UCSD-AML1 (cell line): ENCODE results near the gene GNAT2.
"Not testable (repeated sequence)": the region's sequence is repeated elsewhere in the genome, so short reads cannot be mapped to it uniquely, and the experiment has no call there.

ENCODE experiments used
- DNase-seq: peaks from one replicate; lab custom pipeline; 2025; ENCODE audit not compliant: unreplicated experiment; lab: John Stamatoyannopoulos, UW

GNAT2 gene

DNA sequence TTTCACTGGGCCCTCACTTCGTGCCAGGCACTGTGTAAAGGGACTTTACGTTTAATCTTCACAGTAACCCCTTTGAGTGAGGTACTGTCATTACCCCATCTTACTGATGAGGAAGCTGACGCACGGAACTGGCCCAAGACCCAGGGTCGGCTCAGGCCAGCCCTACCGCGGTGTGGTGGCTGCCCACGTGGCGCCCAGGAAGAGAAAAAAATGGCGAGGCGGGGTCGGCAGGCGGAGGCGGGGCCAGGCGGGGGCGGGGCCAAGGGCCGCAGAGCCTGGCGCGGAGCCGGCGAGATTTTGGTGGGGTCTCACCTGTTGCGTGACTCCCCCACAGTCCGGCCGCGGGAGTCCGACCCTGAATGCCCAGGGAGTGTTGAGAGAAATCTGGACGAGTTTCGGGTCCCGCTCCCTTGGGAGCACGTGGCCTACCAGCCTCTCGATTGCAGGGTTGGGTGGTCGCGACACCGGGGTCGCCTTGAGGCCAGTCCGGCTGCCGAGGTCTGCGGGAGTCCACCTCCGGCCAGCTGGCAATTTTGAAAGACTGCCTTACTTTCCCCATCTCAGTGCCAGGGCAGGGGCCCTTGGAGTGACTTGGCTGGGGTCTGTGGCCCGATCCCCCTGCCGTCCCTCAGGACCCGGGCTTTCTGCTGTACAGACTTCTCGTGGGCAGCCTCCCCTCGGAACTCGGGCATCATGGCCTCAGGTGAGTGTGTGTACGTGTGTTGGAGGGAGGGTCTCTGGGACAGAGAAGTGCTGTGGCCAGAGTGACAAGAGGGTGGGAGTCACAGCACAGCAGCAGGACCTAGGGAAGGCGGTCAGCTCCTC lies at the start of gene GNAT2, which contains the start of gene AMPD2:
Gene GNAT2, minus strand, starts transcription at position 41 of the 825 bp plus-strand sequence. CDS start 6,746 bp downstream, outside the sequence.
Gene AMPD2, plus strand, starts transcription at position 262 of the 825 bp plus-strand sequence. CDS start 1,339 bp downstream, outside the sequence.
- DNase-seq: peak; percentile 81

DNA sequence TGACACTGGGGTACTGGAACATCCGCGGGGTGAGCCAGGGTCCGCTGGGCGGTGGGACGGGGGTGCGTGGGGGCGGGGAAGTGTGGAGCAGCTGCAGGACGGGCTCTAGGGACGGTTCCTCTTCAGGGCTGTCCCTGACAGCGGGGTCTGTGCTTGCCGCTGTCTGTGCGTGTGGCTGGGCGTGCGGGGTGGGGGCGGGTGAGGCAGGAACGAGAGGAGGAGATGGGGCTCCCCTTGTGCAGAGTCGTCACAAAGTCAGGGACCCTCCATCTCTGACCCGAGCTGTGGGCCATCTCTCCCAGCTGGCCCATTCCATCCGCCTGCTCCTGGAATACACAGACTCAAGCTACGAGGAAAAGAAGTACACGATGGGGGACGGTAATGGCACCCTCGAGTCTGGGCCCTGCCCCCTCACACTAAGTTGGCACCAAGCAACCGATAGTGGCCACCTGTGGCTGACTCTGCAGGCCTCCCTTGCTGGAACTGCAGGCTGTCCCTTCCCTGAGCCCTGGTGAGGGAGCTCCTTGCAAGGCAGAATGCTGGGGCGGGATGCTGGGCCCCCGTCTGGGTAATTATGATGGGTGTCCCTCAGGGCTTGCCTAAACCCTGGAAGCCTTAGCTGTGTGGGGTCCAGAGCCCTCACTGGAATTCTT lies 48.8 kb upstream of the GNAT2 start:
- no peak for DNase-seq

GRCh38 chr1:109667452-109668122 lies 48.2 kb upstream of the GNAT2 start, which contains the start of gene GSTM2:
Gene GSTM2 (plus strand): TSS chr1:109668057. CDS start chr1:109668116, 59 bp downstream.
- DNase-seq: no peak

- DNase-seq: no peak
Observed at GRCh38 chr1:109664671-109665070, 45.3 kb upstream of the GNAT2 start.

DNA sequence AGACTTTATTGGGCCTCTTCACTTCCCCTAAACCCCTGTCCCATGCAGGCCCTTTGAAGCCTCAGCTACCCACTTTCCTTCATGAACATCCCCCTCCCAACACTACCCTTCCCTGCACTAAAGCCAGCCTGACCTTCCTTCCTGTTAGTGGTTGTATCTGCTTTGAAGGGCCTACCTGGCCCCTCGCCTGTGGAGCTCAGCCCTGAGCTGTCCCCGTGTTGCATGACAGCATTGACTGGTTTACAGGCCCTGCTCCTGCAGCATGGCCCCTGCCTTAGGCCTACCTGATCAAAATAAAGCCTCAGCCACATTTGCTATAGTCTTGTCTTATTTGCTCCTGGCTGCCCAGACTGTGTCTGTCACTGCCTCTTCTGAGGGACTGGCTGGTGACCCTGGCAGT lies 42.0 kb upstream of the GNAT2 start:
- no peak for DNase-seq

GRCh38 chr1:109660691-109661026 lies 41.2 kb upstream of the GNAT2 start:
- DNase-seq: not testable (repeated sequence)

- DNase-seq: peak; percentile 35
Observed at GRCh38 chr1:109659997-109660690, 40.7 kb upstream of the GNAT2 start.

- no peak for DNase-seq
Observed at GRCh38 chr1:109659145-109659544, 39.7 kb upstream of the GNAT2 start.

- no peak for DNase-seq
Observed at GRCh38 chr1:109658533-109659042, 39.2 kb upstream of the GNAT2 start.

- no peak for DNase-seq
Observed at GRCh38 chr1:109657970-109658369, 38.6 kb upstream of the GNAT2 start.

DNA sequence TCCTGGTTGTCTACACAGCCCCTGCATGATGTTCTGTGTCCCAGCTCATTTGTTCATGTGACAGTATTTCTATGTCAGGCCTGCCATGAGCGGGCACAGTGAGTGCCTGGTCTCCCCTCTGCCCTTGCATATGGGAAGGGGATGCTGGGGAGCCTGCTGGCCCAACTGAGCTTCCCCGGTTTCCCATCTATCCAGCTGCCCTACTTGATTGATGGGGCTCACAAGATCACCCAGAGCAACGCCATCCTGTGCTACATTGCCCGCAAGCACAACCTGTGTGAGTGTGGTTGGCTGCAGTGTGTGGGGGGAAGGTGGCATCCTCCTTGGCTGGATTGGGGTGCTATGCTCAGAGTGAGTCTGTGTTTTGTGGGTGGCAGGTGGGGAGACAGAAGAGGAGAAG lies 38.0 kb upstream of the GNAT2 start:
- no peak for DNase-seq

DNA sequence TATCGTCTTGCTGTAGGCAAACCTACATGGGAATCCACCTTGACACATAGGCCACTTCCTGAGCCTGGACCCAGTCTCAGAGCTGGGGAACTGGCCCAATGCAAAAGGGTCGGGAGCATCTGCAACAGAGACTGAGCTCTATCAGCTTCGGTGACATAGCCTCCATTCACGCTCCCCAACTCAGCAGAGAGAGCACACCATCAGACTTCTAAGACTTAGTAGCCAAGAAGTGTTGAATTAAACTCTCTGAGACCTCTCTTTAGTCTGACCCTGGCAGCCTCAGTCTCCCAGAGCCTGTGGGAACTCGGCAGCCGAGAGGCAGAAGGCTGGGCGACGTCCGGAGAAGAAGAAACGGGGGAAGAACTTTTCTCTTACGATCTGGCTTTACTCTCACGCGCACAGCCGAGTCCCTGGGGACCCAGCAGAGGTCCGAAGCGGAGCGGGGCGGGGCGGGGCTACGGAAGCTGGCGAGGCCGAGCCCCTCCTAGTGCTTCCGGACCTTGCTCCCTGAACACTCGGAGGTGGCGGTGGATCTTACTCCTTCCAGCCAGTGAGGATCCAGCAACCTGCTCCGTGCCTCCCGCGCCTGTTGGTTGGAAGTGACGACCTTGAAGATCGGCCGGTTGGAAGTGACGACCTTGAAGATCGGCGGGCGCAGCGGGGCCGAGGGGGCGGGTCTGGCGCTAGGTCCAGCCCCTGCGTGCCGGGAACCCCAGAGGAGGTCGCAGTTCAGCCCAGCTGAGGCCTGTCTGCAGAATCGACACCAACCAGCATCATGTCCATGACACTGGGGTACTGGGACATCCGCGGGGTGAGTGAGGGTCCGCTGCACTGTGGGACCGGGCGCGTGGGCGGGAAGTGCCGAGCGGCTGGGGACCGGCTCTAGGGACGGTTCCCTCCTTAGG lies 36.5 kb upstream of the GNAT2 start, which contains the start of gene GSTM4:
Gene GSTM4, plus strand, starts transcription at position 485 of the 905 bp plus-strand sequence. Its CDS starts 291 bp downstream, at position 776.
- DNase-seq: peak; percentile 72

DNA sequence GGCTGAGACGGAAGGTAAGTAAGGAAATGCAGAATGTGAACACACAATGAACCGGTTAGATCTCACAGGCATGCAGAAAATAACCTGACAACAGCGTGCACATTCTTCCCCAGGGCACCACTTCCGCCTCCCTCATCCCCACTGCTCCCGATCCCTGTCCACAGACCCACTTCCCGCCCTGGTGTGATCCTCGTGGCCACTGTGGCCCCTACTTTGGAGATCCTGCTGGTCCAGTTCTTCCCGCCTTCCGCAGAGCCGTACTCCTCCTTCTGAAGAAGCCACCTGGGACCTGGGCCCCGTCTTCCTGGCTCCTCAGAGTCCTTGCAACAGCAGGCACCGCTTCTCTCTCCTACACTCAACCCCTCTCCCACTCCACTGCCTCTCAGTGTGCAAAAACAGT lies 35.1 kb upstream of the GNAT2 start:
- no peak for DNase-seq

GRCh38 chr1:109653306-109653705 lies 33.9 kb upstream of the GNAT2 start:
- DNase-seq: no peak

GRCh38 chr1:109652402-109652801 lies 33.0 kb upstream of the GNAT2 start:
- DNase-seq: no peak

DNA sequence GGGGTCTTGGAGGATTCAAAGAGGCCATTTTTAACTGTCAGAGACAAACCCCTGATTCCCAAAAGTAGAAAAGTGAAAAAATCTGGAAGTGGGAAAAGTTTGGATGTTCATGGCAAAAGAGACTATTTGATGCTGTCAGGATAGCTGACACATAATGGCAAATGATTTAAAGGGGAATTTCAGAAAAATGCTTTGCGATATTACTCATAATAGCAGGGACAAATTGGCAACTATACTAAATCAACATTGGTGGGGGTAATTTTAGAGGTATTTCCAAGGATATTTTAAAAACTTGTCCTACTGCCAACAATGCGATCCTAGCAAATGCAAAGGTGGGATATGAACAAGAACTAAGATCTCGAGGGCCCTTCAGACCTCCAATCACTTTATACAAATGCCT lies 31.2 kb upstream of the GNAT2 start:
- DNase-seq: no peak

GRCh38 chr1:109649491-109649914 lies 30.1 kb upstream of the GNAT2 start:
- no peak for DNase-seq

GRCh38 chr1:109644670-109645069 lies 25.3 kb upstream of the GNAT2 start:
- no peak for DNase-seq

DNA sequence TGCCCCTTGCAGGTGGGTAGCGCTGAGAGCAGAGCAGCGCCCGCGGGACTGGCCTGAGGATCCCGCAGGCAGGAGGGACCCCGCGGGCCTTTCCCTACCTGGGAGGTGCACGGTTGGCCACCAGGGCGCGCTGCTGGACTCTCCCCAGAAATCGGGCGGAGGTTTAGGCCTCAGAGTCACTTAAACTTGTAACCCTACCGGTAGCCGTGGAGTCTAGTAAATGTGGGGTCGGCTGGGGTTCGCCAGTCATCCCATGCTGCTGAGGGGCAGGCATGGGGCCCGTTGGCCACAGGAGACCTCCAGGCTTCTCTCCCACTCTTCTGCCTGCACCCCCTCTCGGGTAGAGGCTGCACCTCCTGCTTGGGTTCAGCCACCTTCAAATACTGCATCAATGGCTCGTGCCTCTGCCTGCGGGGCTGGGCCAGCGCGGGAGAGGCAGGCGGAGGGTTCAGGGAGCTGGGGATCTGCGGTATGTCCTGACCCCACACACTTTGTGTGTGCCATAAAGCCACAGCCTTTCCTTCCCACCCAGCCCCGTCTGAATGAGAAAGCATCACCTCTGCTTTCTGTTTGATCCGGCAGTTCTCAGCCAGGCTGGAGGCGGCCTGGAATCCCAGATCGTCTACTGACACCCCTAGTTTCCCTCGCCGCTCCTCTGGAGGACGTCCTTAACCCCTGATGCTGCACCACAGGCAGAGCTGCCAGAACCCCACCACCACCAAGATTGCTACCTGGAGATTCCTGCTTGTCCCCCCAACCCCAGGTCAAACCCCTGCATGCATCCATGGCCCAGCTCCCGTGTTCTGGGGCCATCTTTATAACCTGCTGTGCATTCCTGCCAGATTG lies 24.2 kb upstream of the GNAT2 start:
- peak; percentile 83 for DNase-seq
